GM23248 (cell line): ENCODE measurements around the gene VWA8.

Experiments used
- EZH2 ChIP-seq: fragments of 200-600 bp; sonication (generic); IDR thresholded peaks from 2 replicates; pipeline ENCODE4 v1.6.1; 2018; ENCODE audit warnings: antibody characterized with exemption, mild to moderate bottlenecking; ENCODE audit not compliant: insufficient read depth, poor library complexity, severe bottlenecking
- EZH2phosphoT487 ChIP-seq: fragments of 200-600 bp; sonication (generic); IDR thresholded peaks from 2 replicates; pipeline ENCODE4 v1.6.1; 2018; ENCODE audit warnings: antibody characterized with exemption, moderate library complexity, mild to moderate bottlenecking, low read depth; ENCODE audit not compliant: insufficient read depth

GRCh38 chr13:41621716-41622431, 339.0 kb downstream of the VWA8 start:
- TF ChIP-seq EZH2: no peak
- no peak for TF ChIP-seq EZH2phosphoT487
